Stimulated activated CD8-positive, alpha-beta memory T cell treated with anti-CD3 and anti-CD28 coated beads, Interleukin-15, amount 100 ng/mL, for 4 hours (primary cell): Measurements from ENCODE around the gene BANP.
"Not testable (repeated sequence)": the region's sequence is repeated elsewhere in the genome, so short reads cannot be mapped to it uniquely, and the experiment has no call there.

Experiments used
- DNase-seq, 2 donors: peaks; one replicate each; pipeline ENCODE4 v3.0.0-alpha.2; 2020; ENCODE audit warnings: low read depth in 2 of 2

Gene BANP

DNA sequence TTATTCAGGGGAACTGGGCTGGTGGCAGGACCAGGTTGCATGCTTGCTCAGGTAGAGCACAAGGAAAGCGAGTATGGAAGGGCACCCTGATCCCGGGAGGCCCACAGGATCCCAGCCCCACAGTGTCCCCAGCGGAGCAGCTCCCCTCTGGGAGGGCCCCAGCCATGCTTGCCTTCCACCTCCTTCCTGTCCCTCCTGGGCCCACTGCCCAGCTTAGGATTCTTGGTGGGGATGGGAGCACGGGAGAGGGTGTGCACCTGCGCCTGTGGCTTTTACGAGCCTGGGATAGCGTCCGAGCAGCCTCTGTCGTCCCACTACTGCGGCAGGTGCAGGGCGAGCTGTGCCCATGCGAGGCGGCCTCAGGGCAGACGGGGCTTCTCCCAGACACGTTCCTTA is 114.5 kb downstream of the BANP start:
- no peak for DNase-seq

DNA sequence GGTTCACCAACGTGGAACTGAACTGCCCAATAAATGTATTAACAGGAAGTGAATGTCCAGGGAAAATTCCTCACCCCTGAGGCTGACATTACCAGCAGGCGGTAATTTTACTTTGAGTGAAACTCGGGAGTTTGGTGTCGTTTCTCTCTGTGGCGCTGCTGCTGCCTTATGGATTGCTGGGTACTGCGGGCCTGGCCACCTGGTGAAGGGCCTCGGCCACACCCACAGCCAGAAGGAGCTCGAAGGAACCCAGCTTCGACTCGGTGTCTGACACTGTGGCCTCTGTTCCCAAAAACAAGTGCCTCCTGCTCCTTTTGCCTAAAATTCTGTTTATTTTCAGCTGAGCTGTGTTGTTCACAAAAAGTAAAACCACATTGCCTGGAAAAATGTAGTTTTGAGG is 115.0 kb downstream of the BANP start:
- DNase-seq = no peak

DNA sequence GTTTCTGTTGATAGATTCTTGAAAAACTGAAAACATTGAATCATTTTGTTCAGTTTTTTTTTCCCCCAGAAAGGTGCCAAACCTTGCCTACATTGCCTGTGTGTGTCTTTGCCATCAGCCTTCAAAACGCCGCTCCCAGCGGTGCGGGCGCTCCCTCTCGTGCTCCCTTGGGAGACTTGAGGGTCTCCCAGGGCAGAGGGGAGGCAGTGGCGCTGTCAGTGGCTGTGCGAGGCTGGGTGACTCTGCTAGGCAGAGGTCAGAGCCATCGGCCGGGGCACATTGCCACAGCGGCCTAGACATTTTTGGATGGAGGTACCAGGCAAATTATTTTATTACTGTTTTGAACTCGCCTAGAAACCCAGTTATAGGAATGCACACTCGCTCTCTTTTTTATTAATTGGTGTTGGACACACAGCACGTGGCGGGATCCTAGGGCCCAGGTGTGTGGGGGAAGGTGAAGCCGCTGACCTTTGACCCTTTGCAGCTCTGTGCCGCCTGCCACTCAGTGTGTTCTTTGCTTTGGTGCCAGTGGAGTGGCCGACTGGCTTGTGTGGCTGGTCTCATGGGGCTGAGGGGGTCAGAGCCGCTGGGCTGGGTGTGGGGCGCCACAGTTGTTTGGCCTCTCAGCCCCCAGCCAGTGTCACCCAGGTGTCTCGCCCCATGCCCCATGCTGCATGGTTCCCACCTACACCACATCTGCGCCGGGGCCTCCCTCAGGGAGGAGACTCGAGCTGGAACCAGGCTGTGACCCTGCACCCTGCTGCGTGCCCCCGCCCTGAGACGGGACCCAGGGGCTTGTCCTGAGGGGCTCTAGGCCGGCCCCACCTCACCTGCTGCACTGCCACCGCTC is 115.7 kb downstream of the BANP start:
- no peak for DNase-seq

DNA sequence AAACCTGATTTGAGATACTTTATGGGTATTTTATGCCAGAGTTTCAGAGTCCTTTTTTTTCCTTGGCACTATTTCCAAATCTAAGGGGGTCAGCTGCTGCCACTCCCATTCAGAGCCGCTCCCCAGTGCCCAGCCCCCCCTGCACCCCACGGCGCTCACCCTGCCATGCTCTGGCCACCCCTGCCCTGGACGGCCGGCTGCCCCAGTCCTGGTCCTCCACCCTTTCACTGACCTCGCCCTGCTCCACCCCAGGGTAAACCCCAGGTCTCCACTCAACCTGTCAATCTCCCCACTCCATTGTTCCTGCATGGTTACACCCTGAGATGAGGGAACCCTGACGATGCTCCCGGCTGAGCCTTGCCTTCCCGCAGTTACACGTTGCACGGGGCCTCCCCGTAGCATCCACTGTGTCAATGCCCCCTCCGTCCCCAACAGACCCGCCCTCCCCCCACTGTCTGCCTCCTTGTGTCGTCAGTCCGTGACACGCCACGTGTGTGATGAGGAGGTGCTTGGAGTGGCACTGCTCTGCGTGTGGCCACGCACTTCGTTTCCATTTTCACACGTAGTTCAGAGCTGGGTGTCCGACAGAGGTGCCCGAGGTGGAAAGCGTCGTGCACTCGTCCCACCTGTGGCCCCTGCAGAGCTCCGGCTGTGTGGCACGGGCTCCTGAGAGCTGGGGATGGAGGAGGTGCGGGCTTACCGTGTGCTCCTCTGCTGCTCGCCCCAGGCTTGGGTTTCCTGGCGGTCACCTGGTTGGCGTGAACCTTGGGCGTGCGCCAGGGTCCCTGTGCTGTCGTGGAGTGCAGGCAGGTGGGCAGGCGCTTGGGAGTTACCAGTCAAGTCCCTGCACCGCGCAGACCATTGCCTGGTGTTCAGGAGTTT is 116.5 kb downstream of the BANP start:
- DNase-seq = no peak

DNA sequence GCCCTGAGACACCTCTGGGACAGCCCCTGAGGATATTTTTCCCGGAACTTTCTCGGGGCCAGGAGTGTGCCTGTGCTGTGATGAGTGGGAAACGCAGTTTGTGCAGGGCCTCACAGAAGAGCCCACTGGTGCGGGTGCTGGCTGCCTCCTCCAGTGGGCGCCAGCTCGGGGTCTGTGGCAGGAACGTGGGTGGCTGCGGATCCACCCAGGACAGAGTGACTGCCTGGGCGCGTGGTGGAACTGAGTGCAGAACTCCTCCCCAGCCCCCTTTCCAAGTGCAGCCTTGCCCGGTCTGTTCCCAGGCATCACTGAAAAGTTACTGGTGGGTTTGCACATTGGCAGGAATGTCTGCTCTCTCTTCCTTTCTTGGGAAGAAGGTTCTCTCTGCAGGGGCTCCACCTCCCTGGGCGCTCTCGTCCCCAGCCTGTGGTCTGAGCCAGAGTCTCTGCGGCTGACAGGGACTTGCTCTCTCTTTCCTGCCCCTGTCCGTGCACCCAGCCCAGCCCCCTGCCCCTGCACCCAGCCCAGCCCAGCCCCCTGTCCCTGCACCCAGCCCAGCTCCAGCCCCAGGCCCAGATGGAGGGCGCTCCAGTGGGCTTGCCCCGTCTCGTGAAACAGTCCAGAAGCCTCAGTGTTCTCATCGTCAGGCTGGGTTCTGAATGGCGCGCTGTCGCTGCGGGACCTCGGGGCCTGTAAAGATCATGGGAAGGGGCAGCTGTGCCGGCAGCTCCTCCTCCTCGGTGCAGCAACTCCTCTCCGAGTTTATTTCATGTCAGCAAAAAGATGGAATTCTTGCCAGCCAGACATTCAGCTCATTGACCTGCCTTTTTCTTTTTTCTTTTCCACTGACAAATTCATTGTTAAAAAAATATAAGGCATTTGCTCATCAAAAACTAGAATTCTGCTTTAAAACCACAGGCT is 117.5 kb downstream of the BANP start:
- no peak for DNase-seq

DNA sequence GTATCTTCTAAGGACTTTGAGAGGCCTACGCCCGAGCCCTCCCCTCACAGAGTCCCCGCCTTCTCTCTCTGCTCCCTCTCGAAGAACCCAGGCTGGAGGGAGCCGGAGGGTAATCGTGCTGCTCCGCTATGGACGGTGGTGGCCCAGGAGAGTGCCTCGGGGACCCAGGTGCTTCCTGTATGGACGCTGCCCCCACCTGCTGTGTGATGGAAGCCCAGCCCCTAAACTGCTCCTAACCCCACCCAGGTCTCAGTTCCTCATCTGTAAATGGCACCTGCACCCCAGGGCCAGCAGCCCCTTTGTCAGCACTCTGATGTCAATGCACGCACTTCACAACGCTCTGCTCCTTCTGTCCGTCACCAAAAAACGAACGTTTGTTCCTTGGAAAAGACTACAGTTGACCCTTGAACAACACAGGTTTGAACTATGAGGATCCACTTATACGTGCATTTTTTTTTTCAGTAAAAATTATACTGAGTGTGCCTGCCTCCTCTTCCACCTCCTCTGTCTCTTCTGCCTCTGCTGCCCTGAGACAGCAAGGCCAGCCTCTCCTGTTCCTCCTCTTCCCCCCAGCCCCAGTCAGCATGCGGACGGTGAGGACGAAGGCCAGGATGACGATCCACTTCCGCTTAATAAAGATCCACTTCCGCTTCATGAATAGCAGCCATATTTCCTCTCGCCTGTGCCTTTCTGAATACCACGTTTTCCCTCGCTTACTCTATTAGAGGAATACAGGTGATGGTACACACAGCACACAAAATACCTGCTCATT is 118.3 kb downstream of the BANP start:
- no peak for DNase-seq

DNA sequence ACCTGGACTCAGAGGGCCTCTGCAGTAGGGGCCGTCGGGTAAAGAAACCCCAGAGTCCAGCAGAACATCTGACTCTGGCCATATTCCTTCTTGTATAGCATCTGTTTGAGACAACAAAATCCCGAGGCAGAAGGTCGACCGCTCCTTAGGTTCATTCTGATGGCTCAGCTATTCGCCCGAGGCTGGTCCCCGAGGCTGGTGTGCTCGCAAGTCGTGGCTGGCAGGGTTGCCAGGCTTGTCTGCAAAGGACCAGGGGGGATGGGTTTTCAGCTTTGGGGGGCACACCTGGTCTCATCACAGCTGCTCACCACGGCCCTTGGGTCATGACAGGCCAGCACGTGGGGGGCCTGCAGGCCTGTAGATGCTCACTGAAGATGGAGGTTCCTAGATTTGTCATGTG is 119.1 kb downstream of the BANP start:
- DNase-seq = no peak

DNA sequence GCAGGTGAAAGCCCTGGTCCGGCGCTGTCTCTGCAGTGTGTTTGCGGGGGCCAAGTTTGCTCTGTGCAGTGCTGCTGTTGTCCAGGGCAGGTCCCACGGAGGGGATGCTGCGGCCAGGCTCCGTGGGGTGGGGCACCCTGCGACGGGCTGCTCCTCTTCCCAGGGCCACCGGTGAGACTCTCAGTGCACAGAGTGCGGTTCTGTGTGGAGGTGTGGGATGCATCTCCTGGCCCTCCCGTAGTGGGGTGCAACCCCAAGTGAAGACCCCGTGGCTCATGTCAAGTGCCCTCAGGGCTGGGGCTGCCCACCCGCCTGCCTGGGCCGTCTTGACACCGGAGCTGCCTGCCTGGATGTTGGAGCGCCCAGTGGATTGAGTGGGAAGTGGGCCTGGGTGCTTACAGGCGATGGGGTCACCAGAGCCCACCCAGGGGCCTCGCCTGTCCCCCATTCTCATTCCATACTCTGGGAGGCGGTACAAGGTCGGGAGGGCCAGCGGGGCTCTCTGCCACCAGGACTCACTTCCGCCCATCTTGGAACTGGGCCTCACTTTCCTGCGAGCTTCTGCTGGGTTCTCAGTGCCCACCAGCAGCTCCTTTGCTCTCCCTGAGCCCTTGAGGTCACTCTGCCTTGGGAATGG is 119.9 kb downstream of the BANP start:
- no peak for DNase-seq

DNA sequence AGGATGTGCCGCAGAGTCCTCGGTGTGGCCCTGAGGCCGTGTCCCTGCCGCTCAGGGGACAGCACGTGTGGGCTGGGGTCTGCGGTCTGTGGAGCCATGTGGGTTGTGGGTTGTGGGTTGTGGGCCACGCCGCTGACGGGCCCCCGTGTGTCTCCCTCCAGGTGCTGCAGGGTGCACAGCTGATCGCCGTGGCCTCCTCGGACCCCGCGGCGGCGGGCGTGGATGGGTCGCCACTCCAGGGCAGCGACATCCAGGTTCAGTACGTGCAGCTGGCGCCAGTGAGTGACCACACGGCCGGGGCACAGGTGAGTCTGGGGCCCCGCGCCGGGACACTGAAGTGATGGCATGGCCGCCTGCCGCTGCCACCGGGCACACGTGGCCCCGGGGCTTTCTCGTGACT is 120.7 kb downstream of the BANP start:
- no peak for DNase-seq

DNA sequence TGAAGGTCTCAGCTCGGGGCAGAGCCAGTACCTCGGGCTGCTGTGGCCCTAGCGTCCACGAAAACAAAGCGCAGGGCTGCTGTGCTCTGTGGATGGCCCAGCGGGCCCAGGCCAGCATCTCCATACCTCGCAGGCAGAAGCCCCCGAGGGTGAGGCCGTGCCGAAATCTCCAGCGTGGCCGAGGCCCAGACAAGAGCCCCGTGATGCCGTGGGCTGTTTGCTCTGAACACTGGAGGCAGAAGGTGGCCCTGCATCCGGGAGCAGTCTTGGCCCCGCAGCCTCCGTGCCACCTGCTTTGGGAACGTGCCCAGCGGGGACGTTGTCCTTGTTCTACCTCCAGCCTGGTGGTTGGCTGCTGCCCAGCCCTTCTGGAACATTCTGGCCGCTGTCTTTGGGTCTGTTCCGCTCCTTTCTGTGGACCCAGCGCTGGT is 121.4 kb downstream of the BANP start:
- no peak for DNase-seq

DNA sequence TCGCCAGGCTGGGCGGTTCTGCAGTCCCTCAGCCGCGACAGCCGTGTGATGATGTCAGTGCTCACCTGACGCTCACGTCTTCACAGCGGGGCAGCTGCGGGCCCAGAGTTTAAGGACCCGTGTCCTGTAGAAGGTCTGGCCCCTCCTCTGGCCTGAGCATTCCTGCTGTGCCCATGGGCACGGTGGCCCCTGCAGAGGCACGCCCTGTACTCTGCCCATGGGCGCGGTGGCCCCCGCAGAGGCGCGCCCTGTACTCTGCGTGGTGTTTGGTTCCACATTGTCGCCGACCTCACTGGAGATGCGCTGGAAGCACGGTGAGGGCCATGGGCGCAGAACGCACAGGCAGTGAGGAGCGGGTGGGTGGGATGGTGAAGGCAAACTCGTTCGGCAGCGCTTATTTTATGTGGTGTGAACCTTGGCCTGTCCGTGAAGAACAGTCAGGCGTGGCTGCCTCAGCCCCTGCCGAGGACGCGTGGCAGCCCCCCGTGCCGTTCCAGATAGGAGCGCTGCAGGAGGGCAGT is 122.0 kb downstream of the BANP start:
- no peak for DNase-seq

DNA sequence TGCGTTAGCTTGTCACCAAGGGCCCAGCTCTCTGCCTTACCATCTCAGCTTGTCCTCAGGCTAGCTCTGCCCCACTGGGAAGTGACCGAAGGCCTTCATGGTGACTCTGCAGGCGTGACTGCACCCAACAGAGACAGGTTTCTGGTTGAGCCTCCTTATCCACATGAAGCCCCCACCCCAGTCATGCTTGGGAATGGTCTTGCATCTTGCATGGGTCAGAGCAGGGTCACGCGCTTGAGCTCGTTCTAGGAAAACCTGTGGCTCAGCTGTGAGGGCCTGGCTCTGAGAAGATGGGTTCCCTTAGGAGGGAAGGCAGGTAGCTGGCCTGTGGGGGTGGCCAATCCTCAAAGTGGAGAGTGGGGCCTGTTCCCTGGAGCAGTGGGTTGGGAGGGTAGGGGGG is 122.8 kb downstream of the BANP start:
- DNase-seq = no peak

DNA sequence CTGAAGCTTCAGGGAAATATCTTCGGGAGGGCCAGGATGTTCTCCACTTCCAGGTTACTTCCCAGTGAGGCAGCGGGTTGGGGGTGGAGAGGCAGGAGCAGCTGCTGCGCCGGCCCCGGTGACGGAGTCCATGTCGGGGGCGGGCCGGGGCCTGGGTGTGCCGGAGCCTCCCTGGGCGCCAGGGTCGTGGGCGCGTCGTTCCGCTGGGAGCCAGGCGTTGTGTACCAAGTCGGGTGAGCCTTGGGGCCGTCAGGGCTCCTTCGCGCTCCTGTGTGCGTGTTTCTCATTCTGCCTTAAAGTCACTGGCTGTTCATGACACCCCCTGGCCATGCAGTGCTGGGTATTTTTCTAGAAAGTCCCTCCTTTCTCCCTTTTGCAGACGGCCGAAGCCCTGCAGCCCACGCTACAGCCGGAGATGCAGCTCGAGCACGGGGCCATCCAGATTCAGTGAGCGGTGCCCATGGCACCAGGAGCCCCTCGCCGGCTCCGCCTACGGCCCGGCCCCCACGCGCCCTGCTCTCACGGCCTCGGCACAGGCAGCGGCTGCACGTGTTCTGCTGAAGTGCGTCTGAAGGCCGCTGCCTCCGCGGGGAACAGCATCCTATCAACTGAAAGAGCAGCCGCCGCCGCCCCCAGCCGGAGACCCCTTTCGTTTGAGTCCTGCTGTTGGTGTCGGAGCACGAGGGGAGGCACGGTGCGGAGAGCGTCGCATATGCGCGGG is 125.1 kb downstream of the BANP start:
- DNase-seq = no peak

DNA sequence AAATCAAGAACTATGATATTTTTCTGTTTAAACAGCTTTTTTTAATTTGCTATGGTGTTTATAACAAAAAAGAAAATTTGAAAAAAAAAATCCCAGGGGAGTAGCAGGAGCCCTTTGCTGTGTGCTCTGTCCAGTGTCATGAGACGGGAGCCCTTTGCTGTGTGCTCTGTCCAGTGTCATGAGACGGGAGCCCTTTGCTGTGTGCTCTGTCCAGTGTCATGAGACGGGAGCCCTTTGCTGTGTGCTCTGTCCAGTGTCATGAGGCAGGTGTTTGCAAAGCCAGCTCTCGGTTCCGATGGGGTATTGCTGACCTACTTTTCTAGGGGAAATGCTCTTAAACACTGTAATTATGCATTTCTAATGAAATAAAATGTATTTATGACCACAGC is 125.7 kb downstream of the BANP start:
- not testable (repeated sequence) for DNase-seq

DNA sequence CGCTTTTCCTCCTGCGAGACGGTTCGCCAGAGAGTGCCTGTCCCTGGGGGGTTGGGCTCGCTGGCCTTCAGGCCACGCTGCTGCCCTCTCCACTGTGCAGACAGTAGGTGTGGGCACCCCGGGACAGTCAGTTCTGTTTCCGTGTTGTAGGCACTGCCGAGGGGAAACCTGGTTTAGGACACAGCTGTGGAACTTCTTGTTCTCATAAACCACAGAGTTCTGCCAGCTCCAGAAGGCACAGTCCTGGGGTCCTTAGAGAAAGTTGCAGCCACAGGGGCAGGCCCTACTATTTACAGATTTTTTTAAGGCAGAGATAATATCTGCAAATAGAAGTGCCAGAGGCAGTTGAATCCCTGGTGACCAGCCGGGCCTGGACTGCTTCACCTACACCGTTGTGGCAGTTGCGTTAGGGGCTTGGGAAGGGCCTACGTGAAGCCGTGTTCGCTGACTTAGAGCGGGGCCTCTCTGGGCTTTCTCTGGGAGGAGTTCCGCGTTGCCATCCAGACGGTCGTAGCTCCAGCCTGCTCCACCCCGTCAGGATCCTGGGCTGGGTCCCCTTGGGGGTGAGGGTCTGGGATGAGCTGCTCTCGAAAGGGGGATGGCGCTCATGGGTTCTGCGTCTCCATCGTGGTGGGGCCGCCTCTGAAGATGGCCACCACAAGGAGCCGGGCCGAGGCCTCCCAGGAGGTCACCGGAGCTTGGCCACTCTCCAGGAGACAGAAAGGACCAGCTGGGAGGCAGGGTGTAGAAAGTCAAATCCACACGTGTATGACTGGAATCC is 126.3 kb downstream of the BANP start:
- no peak for DNase-seq

DNA sequence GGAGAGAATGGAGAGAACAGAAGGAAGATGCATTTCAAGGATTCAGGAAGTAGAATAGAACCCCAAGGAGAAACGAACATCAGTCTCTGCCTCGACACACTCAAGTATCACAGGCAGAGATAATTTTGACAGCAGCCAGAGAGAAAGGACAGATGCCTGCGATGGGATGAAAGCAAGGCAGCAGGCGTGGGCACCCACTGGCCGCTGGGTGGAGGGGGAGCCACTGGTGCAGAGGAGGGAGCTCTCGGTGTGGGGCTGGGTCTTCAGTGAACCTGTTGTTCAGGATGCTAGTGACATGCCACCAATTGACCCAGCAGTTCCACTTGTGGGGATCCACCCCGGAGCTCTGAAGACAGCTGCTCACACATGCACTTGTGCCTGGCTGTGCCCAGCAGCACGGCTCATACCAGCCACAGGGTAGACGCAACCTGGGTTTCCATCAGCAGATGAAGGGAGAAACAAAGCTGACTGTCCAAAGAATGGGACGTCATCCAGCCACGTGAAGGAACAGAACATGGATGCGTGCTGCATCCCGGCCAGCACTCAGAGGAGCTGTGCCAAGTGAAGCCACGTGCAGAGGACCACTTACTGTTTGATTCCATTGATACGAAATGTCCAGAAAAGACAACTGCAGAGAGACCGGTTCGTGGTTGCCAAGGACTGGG is 127.0 kb downstream of the BANP start:
- DNase-seq = no peak

DNA sequence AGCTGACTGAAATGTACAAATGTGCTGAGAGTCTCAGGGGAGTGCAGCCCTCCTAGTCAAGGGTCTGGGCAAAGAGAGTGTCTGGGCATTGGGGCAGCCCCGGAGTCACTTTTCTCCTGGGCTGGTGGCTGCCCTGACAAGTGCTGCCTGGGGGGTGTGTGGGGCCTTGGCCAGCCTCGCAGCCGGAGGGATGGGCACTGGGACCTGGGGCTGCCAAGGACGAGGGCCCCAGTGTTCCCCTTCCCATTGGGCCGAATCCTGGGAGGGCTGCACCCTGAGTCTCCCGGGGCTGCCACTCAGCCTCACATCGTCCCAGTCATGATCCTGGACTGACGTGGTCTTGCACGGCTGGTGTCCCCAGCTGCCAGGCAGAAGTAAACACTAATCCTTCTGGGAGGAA is 132.3 kb downstream of the BANP start:
- DNase-seq = no peak

DNA sequence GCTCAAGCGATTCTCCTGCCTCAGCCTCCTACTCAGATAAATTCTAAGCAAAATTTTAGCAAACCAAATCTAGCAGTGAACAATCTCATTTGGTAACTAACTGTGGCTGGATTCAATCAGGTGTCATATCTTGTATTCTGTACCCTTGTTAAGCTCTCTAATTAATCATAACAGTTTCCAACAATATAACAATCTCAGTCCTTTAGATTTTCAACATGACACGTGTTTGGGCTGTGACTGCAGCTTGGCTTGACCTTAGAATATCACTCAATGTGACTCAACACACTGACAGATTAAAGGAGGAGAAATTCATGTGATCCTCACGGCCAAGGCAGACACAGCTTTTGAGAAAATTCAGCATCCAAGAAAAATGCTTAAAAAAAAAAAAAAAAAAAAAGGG is 133.6 kb downstream of the BANP start:
- DNase-seq = no peak
